ENCODE measurements around the gene ELOVL5. TPM values are rescaled to one million over a fixed set of nuclear protein-coding genes. Genes with fewer than 3 reads are reported as not detected.

Gene ELOVL5
- total and polyA plus RNA-seq, 2 experiments from 2014 or later, result 83.3 to 180 TPM

GRCh38 chr6:53279293-53279692 is 69.5 kb downstream of the ELOVL5 start (continued):
- no peak for TF ChIP-seq ZNF462 (CRISPR knock-in tag; IDR thresholded peaks at IDR 0.05)
- no peak for TF ChIP-seq EZH2phosphoT487 (IDR thresholded peaks at IDR 0.05; ENCODE audit: unreplicated experiment)

GRCh38 chr6:53273370-53273769 is 75.4 kb downstream of the ELOVL5 start:
- peak; percentile 44; the same call in 2 of the 3 replicates for ATAC-seq
- peaks cover 40% of the 10 kb centered on the region for H3K36me3 ChIP-seq (ENCODE audit: insufficient read depth)

More at GRCh38 chr6:53273370-53273769, 75.4 kb downstream of the ELOVL5 start:
- no peak overlapping the region for H3K4me3 ChIP-seq
- no peaks in the 10 kb centered on the region for H3K9me2 ChIP-seq (ENCODE audit: insufficient read depth)
- no peak overlapping the region for H3K4me2 ChIP-seq
- no peaks in the 10 kb centered on the region for H3K27me3 ChIP-seq (ENCODE audit: insufficient read depth)
- H3K9me3 Mint-ChIP-seq, result no peaks in the 10 kb centered on the region
- H4K20me1 ChIP-seq (replicated peaks; ENCODE audit: insufficient read depth), result peaks cover 28% of the 10 kb centered on the region
- no peaks in the 10 kb centered on the region for H3K27me3 Mint-ChIP-seq (ENCODE audit: insufficient read depth, low read depth, poor library complexity)
- peaks cover 4% of the 10 kb centered on the region; the same call in 1 of the 2 replicates for H3K79me2 ChIP-seq (replicated peaks; ENCODE audit: insufficient read depth)
- no peaks in the 10 kb centered on the region for H3K4me1 Mint-ChIP-seq
- no peak overlapping the region for H2AFZ ChIP-seq
- no peaks in the 10 kb centered on the region for H3F3A ChIP-seq (replicated peaks; ENCODE audit: low read depth)
- H3K4me3 Mint-ChIP-seq, result no peak overlapping the region
- DNase-seq (ENCODE audit: low spot score), result peak; percentile 13
- peaks cover 60% of the 10 kb centered on the region for H3K36me3 Mint-ChIP-seq (ENCODE audit: low read depth)
- TF ChIP-seq, protein P1, sequence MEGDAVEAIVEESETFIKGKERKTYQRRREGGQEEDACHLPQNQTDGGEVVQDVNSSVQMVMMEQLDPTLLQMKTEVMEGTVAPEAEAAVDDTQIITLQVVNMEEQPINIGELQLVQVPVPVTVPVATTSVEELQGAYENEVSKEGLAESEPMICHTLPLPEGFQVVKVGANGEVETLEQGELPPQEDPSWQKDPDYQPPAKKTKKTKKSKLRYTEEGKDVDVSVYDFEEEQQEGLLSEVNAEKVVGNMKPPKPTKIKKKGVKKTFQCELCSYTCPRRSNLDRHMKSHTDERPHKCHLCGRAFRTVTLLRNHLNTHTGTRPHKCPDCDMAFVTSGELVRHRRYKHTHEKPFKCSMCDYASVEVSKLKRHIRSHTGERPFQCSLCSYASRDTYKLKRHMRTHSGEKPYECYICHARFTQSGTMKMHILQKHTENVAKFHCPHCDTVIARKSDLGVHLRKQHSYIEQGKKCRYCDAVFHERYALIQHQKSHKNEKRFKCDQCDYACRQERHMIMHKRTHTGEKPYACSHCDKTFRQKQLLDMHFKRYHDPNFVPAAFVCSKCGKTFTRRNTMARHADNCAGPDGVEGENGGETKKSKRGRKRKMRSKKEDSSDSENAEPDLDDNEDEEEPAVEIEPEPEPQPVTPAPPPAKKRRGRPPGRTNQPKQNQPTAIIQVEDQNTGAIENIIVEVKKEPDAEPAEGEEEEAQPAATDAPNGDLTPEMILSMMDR (conservative IDR thresholded peaks at IDR 0.05; ENCODE audit: low read depth in 2 of 2), result peak; percentile 17 to 32
- TF ChIP-seq ZNF462 (CRISPR knock-in tag; IDR thresholded peaks at IDR 0.05), result no peak
- H3K27ac ChIP-seq (ENCODE audit: low read depth), result no peak overlapping the region
- H3K4me1 ChIP-seq (ENCODE audit: insufficient read depth), result no peaks in the 10 kb centered on the region
- no peak overlapping the region for H3K27ac Mint-ChIP-seq

All from GM23338 (cell line).